RPMI7951 (cell line): Measurements from ENCODE around the gene FBXO48. TPM values are rescaled to one million over a fixed set of nuclear protein-coding genes. Genes with fewer than 3 reads are reported as not detected.

Experiments used
- DNase-seq: peaks from one replicate; pipeline ENCODE4 v3.0.0-alpha.2; 2012; ENCODE audit warnings: low read depth
- total RNA-seq: library from RNA; depleted of rRNA; stranded (reverse); fragments of >200 nt; shearing (Covaris generic); gene quantifications from 2 replicates; pipeline ENCODE4 v1.2.3, GENCODE V29; 2014; rRNA removed

FBXO48 gene
- total RNA-seq, 1 experiment from 2014 or later: 1.4 TPM

GRCh38 chr2:68414452-68414851, 52.6 kb downstream of the FBXO48 start:
- DNase-seq: no peak

DNA sequence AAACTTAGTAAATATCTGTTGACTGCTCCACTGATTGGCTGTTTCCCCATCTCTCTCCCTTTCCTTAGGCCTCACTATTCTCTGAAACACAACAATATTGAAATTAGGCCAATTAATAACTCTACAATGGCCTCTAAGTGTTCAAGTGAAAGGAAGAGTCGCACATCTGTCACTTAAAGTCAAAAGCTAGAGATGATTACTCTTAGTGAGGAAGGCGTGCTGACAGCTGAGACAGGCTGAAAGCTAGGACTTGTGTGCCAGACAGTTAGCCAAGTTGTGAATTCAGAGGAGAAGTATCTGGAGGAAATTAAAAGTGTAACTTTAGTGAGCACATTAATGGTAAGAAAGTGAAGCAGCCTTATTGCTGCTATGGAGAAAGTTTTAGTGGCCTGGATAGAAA, 53.6 kb downstream of the FBXO48 start:
- no peak for DNase-seq

DNA sequence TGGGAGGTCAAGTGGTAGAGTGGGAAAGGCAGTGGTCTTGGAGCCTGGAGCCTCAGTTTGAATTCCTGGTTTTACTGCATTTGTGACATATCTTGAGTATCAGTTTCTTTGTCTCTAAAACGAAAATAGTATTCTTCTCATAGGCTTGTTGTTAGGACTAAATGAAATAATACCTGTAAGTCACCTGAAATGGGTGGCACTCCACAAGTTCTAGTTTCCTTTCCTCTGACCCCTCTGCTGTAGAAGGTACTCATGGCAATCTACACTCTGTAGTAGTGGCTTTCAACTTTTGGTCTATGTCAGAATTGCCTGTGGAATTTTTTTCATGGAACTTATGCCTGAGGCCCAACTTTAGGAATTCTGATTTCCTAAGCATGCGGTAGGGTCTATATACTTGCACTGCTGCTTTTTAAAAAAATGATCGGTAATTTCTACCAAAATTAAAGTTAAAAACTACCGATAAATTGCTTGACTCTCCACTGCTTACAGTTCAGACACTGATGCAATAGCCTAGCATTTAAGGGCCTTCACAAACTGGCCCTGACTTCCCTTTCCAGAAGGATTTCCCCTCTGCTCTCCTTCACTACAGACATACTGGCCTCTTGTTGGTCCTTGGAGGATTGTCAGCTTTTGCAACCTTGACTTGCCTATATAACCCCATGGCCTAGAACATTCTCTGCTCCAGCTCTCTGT, 54.8 kb downstream of the FBXO48 start:
- DNase-seq: no peak

GRCh38 chr2:68411397-68412126, 55.5 kb downstream of the FBXO48 start:
- no peak for DNase-seq

Other genes starting within 250 kb of the FBXO48 start
- gene PPP3R1, start 214.8 kb downstream of the FBXO48 start, total RNA-seq: 24.0 and 25.6 TPM in 2 replicates
- gene CNRIP1, start 147.3 kb downstream of the FBXO48 start, total RNA-seq: 50.5 and 53.9 TPM in 2 replicates
- not detected in 2 replicates for gene PLEK, start 102.0 kb downstream of the FBXO48 start, total RNA-seq
- 4.4 and 5.9 TPM in 2 replicates for gene APLF, start 291 bp upstream of the FBXO48 start, total RNA-seq
- not detected in 2 replicates for gene PROKR1, start 176.3 kb upstream of the FBXO48 start, total RNA-seq